Posterior cingulate gyrus (tissue), 11 donors: ENCODE data around the gene RAMP3.

Experiments used
- DNase-seq, 10 donors: peaks; one replicate each; pipeline versions ENCODE4 v3.0.0 to v3.0.0-alpha.2; 2020 to 2021; ENCODE audit warnings: mixed read lengths in 3 of 10
- intact Hi-C: fragments of 100-400 bp; cut with DNase I; formaldehyde crosslinking; loops from one replicate; pipeline ENCODE4 v1.15.1; 2023

The RAMP3 gene

DNA sequence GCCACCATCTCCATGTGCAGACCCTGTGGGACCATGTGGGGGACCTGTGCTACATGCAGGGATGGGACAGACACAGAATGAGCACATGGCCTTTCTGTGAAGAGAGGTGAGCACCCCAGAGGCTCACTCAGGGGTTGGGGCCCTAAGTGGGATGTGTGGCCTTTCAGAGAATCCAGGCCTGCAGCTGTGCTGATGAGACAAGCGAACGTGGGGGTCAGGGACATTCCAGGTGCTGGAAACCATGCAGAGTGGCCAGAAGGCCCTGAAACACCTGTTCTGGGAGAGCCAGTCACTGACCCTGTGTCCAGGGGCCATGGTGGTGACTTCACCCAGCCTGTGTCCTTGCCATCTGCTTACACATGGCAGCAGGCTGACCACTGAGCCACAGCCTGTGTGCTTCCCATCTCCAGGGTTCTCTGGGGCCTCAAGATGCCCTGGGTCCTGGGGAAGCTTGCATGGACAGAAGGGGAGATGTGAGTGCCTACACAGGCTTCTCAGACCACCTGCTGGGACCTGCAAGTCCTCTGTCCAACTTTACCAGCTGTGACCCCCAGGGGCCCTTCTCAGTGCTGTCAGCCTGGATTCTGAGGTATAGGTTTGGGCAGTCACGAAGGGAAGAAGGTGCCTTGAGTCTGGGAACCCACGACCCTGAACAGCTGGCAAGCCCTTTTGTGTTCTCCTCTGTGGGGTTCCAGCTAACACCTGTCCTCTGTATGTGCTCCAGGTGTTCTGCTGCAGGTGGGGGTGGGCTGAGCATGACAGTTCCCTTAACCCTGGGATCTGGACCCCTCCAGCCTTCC is 17.6 kb downstream of the RAMP3 start:
- intact Hi-C loops, result no loop called here
- peak in 2 of 10 donors; percentile 20 to 58 for DNase-seq

DNA sequence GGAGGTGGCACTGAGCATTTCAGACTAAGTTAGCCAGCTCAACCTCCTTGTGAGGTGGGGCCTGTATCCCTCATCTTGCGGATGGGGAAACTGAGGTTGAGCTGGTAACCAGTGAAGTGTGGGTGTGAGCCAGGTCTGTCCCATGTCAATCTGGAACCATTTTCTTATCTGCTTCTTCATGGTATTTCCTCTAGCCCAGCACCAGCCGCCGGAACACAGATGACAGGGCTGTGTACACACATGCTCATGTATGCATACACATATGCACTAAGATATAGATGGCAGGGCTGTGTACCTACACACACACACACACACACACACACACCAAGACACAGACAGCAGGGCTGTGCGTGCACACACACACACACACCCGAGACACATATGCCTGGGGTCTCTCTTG is 18.5 kb downstream of the RAMP3 start:
- intact Hi-C loops, result no loop called here
- peak in 1 of 10 donors; percentile 12 for DNase-seq

DNA sequence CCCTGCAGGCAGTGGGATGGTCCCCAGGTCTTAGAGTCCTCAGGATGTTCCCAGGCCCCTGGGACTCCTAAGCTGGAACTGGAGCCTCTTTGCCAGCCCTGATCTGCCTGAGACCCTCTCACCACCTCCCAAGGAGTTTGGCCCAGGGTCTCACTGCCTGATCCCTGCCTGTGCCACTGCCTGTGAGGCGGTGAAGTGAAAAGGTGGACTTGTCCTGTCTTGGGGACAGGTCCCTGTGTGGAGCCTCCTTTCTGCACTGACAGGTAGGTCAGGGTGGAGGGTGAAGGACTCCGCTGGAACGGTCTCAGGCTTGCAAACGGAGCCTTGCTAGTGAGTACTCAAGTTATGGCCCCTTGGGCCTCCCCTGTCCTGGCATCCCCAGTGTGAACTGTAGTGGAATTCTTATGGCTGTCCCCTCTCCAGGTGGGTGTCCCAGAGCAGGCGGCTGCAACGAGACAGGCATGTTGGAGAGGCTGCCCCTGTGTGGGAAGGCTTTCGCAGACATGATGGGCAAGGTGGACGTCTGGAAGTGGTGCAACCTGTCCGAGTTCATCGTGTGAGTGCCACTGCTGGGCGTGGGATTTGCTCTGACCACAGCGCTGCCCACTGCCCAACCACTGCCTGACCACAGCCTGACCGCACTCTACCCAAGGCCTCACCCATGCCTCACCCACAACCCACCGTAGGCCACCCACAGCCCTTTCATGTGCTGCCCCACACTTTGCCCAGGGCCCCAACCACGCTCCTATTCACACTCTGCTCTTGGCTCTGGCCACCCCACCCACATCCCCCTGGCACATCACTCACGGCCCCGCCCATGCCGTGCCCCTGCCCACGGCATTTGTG is 19.5 kb downstream of the RAMP3 start:
- intact Hi-C loops, result no loop called here
- peak in 4 of 10 donors; percentile 7 to 75 (median 58) for DNase-seq

DNA sequence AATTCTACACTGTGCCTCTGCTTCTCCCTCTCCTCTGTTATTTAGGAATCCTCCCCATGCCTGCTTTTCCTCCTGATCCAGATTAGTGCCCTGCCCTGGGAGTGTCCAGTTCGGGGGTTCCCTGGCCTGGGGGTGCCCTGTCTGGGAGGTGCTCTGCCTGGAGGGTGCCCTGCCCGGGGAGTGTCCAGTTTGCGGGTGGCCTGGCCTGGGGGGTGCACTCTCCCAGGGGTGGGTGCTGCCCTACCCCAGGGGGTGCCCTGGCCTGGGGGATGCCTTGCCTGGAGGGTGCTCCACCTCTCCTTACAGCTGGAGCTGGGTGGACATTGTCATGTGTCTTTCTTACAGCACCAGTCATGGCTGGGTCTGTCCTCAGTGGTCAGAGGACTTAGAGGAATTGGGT is 20.2 kb downstream of the RAMP3 start:
- peak in 3 of 10 donors; percentile 6 to 70 (median 43) for DNase-seq
- intact Hi-C loops, result no loop called here

DNA sequence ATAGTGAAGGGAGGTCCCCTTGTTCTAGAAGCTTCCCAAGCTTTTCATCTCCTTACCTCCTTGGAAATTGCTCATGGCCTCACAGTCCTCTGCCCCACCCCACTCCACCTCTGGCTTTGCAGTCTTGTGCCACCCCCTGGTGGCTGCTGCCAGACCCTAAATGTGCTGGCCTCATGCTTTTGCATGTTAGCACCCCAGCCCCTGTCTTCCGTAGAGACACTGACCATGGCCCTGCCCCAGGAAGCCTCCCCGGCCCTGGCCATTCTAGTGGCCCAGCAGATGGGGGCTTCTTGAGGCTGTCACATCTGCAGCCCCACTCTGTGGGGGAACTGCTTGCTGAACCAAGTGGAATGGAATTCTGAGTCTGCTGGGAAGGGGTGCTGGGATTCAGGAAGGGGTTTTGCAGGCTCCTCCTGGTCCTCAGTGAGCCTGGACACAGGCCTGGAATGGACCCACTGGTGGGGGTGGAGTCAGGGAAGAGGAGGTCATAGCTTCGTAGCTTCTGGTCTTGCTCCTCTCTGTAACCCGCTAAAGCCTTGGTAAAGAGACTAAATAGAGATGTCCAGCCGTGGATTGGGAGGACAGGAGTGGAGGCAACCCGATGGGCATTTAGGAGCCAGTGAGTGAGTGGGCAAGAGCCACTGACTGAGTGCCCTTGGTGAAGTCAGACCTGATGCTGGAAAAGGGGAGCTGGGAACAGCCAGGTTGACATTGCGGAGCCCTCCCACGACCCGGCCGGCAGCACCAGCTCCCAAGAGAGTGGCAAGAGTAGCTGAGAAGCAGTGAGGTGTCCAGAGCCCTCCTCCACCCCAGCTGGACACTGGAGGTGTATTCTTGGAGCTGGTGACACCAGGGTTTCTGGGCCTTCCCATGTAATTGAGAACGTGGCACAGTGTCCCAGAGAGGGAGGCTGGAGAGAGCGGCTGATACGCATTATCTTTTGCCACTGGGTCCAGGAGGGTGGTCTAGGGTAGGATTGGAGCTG is 20.9 kb downstream of the RAMP3 start:
- peak in 4 of 10 donors; percentile 13 to 80 (median 48) for DNase-seq
- intact Hi-C loops, result no loop called here

DNA sequence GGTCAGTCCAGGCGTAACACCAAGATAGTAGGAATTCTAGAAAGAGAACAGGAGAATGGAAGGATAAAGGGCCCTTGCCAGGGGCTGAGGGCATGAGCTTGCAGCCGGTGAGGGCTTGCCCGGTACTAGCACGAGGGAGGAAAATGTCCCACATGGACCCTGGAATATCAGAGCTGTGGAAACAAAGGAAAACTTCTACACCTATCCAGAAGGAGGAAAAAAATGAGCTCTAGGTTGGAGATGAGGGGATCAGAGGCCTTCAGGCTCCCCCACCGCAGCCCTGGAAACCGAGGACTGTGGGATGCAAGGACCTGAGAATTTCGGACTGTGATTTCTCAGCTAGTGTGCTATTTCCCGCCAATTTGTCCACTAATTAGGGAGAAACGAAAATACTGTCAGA is 22.1 kb downstream of the RAMP3 start:
- DNase-seq, result peak in 2 of 10 donors; percentile 1 to 13
- intact Hi-C loops, result no loop called here

DNA sequence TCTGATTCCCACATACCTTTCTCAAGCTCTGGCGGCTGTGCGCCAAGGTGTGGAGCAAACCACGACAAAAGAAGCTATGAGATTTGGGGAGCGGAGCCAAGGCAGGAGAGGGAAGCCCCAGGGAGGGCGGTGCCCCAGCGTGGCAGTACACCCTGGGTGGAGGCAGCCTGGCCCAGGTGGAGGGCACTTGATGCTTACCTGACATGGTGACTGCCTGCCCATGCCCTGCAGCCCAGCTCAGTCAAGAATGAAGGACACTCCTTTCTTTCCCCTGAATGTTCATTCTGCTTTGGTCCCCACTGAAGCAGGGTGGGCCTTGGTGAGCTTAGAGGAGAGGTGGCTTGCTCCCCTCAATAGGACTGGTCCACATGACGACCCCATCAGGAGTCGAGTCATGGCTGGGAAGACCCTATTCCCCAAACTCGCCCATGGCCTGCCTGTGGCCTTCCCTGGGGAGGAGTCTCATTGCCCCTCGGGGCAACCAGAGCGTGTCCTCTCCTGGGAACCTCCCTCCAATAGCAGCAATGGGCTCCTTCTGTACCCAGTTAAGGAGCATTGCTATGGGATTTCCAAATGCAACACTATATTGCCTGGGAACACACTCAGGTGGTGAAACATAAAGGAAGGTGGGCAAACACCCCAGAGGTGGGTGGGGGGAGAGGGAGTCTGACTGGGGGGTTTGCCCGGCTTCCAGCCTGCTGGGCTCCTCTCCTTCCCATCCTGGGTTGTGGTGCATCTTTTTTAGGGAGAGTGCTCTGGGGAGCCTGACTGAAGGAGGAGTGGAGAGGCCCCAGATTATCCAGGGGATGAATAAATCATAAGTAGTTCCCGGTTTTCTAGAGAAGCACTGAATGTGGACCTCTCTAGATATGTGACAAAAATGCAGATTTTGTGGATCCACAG is 22.7 kb downstream of the RAMP3 start:
- peak in 4 of 10 donors; percentile 2 to 55 (median 46) for DNase-seq
- intact Hi-C loops, result no loop called here

DNA sequence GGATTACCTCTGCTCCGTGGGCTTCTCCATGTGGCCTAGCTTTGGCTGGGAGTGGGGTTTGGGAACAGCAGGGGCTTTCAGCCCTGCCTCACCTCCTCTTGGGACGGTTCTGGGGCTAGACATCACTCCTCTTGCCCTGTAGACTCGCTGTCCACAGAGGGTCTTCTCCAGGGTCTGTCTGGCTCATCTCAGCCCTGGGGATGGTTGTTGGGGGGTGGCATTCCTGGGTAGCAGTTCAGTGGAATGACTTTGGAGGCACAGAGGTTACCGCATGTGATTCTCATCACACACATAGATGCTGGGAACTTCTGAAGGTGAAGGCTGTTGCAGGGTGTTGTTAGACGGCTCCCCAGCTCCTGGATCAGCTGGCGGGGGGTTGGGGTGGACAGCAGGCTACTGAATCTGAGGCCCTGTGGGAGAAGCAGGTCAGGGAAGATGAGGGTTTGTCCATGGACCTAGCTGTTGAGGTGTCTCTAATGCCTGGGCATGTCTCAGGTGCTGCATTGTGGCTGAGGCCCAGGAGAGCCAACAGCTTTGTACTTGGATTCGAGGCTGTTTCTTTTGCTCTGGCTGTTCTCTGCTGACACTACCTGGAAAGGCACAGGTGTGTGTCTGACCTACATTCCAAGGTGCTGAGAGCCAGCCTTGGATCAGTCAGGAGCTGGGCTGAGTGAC is 23.8 kb downstream of the RAMP3 start:
- intact Hi-C loops, result no loop called here
- peak in 1 of 10 donors; percentile 34 for DNase-seq

DNA sequence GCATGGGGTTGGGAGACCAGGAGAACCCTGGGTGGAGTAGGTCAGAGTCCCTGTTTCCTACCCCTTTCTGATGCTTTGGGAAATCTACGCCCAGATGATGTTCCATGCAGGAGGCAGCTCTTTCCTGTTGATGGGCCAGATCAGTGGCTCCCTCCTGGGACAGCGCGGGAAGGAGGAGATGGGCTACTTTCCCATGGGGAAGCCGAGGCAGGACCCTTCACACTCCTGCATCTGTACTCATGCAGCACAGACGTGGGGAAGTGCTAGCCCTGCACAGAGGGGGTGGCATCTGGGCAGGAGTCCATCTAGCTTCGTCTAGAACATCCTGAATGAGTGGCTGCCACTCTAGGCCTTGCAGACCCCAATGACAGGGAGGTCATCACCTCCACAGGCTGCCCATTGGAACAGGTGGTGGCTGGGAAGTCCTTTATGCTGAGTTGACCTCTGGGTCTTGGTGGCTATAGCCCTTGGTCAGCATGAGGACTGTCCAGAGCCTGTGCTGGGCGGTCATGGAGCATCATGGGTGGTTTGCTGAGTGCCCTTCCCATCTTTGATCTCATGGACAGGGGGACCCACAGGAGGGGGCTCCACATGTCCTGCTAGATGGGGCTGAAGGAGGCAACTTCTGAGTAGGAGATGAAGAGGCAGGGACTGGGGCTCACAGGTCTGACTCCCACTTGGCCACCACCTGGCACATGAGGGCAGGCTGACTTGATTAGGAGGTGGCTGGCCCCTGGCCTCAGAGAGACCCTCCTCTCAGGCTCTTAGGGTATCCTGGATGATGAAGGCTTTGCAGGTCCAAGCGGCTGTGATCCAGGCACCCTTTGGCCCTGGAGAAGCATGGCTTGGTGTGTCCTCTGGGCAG is 24.6 kb downstream of the RAMP3 start:
- peak in 3 of 10 donors; percentile 5 to 64 (median 50) for DNase-seq
- intact Hi-C loops, result no loop called here

DNA sequence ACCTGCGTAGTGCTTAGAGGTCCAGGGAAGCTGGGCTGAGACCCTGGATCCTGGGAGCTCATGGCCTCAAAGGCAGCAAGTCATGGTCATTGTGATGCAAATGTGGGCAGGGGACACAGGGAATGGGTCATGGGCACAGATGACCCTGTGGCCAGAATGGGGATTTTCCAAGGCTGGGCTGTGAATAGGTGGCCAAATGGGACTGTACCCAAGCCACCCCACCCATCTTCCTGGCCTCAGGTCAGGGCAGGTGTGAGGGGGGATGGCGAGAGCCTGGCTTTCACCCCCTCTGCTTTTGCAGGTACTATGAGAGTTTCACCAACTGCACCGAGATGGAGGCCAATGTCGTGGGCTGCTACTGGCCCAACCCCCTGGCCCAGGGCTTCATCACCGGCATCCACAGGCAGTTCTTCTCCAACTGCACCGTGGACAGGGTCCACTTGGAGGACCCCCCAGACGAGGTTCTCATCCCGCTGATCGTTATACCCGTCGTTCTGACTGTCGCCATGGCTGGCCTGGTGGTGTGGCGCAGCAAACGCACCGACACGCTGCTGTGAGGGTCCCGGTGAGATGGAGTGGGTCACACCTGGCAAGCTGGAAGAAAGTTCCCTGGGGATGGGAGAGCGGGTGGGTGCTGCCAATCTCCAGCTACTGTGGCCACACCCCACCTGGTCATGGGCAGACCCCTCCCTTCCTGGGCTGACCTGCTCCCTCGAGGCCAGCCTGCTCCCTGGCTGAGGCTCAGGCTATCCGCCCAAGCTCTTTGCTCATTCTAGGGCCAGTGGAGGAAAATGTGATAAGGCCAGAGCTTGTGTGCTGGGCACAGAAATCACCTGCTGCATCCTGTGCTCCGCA is 25.5 kb downstream of the RAMP3 start:
- peak in 4 of 10 donors; percentile 1 to 78 (median 28) for DNase-seq

DNA sequence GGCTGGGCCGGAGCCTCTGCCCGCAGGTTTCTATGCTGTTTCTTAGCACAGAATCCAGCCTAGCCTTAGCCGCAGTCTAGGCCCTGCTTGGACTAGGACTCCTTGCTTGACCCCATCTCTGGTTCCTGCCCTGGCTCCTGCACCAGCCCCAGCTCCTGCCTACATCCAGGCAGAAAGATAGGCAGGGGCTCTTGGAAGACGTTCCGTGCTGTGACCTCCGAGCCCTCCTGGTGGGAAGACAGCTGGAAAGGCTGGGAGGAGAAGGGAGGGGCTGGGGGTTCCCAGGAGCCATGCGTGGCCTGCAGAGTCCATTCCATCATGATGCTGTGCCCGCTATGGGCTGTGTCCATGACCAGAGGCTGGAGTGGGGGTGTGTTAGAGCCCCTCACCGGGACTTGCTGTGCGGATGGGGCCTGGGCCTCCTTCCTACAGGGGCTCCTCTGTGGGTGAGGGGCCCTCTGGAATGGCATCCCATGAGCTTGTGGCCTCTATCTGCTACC is 26.2 kb downstream of the RAMP3 start:
- intact Hi-C loops, result no loop called here
- DNase-seq, result peak in 3 of 10 donors; percentile 1 to 41 (median 6)

More for the DNA sequence above, 25.5 kb downstream of the RAMP3 start:
- intact Hi-C loops, result no loop called here

DNA sequence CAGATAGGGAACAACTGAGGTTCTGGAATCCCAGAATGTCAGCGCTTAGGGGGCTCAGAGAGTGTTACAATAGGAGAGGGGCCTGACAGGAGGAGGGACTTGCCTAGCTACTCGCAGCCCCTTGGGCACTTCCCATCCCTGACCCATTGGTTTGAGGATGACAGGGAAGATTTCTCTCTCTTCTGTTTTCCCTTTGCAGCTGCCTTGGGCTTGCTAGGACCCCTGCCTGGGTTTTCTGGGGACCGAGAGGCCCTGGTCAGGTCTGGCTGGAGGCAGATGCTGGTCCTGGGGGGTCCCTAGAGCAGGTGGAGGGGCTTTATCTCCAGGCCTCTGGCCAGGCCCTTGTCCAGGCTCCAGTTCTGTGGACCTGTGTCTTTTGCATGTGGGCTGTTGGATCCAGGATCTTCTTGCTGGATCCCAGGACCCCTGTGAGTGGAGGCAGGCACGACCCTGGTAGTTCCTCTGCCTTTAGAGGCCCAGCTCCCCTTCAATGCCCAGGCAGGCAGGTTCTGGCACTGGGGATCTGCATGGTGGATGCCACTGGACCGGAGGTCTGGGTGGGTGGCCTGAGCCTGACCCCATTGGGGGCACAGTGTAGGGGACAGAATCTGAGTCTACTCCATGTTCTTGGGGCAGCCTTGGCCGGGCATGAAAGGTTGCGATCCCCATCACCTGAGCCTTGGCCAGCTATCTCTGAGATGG is 26.9 kb downstream of the RAMP3 start:
- intact Hi-C loops, result no loop called here
- DNase-seq, result peak in 3 of 10 donors; percentile 49 to 67 (median 57)

DNA sequence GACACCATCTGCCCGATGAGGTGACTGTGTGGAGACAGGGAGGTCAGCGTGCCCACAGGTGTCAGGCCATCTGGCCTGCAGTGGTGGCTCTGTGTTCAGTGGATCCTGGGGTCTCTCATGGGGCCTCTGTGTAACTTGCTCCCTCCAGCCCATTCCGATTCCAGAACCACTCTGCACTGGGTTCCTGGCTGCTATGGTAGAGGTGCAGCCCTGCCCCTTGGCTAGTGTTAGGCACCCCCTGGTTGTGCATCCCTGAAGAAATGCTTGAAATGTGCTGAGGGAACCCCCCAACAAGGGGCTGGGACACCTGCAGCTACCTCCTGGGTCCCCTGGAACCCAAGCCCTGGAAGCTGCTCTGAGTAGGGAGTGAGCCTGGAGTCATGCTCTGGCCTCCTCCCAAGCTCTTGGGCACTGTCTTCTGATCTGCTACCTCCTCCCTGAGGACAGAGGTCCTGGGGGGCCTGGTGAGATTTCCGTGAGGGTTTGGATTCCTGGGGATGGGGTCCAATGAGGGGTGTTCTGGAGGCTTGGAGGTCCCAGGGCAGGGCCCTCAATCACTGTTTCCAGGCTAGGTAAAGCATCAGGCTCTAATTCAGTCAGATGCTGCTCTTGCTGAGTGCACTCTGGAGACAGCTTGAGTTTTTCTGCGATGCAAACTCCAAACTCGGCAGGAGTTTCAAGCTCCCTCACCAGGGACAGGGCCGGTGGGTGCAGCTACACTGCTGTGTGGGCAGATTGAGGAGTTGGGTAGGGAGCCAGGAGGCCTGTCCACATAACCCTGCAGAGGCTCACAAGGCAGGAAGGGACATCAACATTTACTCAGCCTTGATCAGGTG is 27.7 kb downstream of the RAMP3 start:
- DNase-seq, result peak in 3 of 10 donors; percentile 9 to 57 (median 45)
- intact Hi-C loops, result no loop called here

DNA sequence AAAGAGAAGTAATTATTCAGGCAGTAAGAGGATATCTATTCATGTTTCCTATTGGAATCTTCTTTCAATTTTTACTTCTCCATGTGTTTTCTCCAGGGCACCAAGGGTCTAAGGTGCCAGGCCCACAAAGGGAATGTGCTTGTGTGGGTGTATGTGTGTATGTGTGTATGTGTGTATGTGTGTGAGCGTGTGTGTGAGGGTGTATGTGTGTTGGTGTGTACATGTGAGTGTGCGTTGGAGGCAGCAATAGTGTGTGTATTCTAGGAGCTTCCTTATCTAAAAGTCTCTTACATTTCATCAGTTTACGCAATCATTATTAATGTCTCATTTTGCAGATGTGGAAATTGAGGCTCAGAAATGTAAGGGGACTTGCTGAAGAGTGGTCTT is 28.3 kb downstream of the RAMP3 start:
- no peak for DNase-seq
- intact Hi-C loops, result no loop called here

DNA sequence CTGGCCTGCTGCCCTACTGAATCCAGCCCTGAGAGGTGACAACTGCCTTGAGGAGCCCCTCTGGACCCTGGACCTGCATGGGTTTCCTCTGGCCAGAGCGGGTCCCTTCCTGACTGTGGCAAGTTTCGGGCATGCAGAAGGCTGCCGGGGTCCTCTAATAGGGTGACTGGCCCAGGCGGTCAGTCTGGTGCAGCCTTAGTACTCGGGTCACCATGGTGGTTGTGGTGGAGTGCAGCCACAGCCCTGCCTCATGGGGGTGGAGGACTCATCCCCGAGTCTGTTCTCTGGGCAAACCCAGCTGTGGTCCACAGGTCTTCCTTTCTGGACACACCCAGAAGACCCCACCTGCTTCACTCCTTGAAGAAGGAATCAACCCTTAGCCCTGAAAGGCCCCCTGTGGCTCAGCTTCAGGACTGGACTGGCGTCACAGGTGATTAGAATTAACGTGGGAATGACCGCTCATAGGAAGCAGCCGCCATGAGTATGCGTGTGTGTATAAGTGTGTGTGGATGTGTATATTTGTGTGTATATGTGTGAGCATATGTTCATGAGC is 28.7 kb downstream of the RAMP3 start:
- DNase-seq, result peak in 2 of 10 donors; percentile 30 to 58
- intact Hi-C loops, result no loop called here
